SU-DHL-6 (cell line): ENCODE results near the gene RABL6.

Source experiments
- H2AFZ ChIP-seq: fragments of 200-600 bp; sonication (generic); 2 replicates; pipeline ENCODE4 v1.6.1; 2014; ENCODE audit warnings: low read depth, mild to moderate bottlenecking, moderate library complexity, mixed read lengths, antibody characterized with exemption, low read length; ENCODE audit not compliant: severe bottlenecking
- H3F3A ChIP-seq: fragments of 200-600 bp; shearing (Covaris generic); 2 replicates; pipeline ENCODE4 v1.6.0; 2016; ENCODE audit warnings: antibody characterized with exemption, mild to moderate bottlenecking; ENCODE audit not compliant: insufficient read depth
- H3K27ac ChIP-seq: fragments of 200-600 bp; sonication (generic); 2 replicates; pipeline ENCODE4 v1.5.1; 2016; ENCODE audit warnings: low read depth, mild to moderate bottlenecking, low read length, moderate library complexity, mixed read lengths
- H3K27me3 ChIP-seq: fragments of 200-600 bp; sonication (generic), shearing (Covaris generic); 2 replicates; pipeline ENCODE4 v1.6.0; 2014; ENCODE audit warnings: mild to moderate bottlenecking, low read length
- H3K36me3 ChIP-seq: fragments of 200-600 bp; sonication (generic); 2 replicates; pipeline ENCODE4 v1.6.1; 2014; ENCODE audit warnings: mild to moderate bottlenecking, low read length, mixed read lengths
- H3K4me2 ChIP-seq: fragments of 300-600, 200-600 bp; shearing (Covaris generic), sonication (generic); 2 replicates; pipeline ENCODE4 v1.6.0; 2014; ENCODE audit warnings: low read length, low read depth, mild to moderate bottlenecking; ENCODE audit not compliant: poor library complexity, severe bottlenecking
- H3K4me3 ChIP-seq: fragments of 200-600 bp; sonication (generic); 2 replicates; pipeline ENCODE4 v1.5.1; 2014; ENCODE audit warnings: antibody characterized with exemption, low read length, mild to moderate bottlenecking, mixed read lengths; ENCODE audit not compliant: insufficient read depth, poor library complexity, severe bottlenecking
- H3K79me2 ChIP-seq: fragments of 200-600 bp; sonication (generic); 2 replicates; pipeline ENCODE4 v1.6.1; 2014; ENCODE audit warnings: mild to moderate bottlenecking, low read length, moderate library complexity; ENCODE audit not compliant: insufficient read depth
- H3K9ac ChIP-seq: fragments of 200-600 bp; sonication (generic); 2 replicates; pipeline ENCODE4 v1.7.0; 2014; ENCODE audit warnings: mild to moderate bottlenecking, low read length
- H3K9me2 ChIP-seq: fragments of 200-600 bp; sonication (generic); replicated peaks from 2 replicates; pipeline ENCODE4 v1.6.1; 2014; ENCODE audit warnings: low read length; ENCODE audit not compliant: insufficient read depth
- H3K9me3 ChIP-seq: fragments of 200-600 bp; sonication (generic); 2 replicates; pipeline ENCODE4 v1.6.1; 2014; ENCODE audit warnings: low read length, mixed read lengths; ENCODE audit not compliant: insufficient read depth
- H4K20me1 ChIP-seq: fragments of 200-600 bp; sonication (generic); 2 replicates; pipeline ENCODE4 v1.6.1; 2014; ENCODE audit warnings: low read depth, mild to moderate bottlenecking, antibody characterized with exemption, low read length, moderate library complexity, mixed read lengths
- EZH2phosphoT487 ChIP-seq: fragments of 200-600 bp; sonication (generic), shearing (Covaris generic); conservative IDR thresholded peaks from 2 replicates; pipeline ENCODE4 v1.6.1; 2018; ENCODE audit warnings: mild to moderate bottlenecking, antibody characterized with exemption, low read length, moderate library complexity, mixed read lengths
- TF ChIP-seq, protein P1 (sequence below): fragments of 200-600 bp; sonication (generic); IDR thresholded peaks from one replicate; pipeline ENCODE4 v1.5.1; 2017; ENCODE audit warnings: antibody characterized with exemption, mild to moderate bottlenecking, low read length, moderate library complexity; ENCODE audit not compliant: insufficient read depth, poor library complexity, severe bottlenecking

RABL6 gene

DNA sequence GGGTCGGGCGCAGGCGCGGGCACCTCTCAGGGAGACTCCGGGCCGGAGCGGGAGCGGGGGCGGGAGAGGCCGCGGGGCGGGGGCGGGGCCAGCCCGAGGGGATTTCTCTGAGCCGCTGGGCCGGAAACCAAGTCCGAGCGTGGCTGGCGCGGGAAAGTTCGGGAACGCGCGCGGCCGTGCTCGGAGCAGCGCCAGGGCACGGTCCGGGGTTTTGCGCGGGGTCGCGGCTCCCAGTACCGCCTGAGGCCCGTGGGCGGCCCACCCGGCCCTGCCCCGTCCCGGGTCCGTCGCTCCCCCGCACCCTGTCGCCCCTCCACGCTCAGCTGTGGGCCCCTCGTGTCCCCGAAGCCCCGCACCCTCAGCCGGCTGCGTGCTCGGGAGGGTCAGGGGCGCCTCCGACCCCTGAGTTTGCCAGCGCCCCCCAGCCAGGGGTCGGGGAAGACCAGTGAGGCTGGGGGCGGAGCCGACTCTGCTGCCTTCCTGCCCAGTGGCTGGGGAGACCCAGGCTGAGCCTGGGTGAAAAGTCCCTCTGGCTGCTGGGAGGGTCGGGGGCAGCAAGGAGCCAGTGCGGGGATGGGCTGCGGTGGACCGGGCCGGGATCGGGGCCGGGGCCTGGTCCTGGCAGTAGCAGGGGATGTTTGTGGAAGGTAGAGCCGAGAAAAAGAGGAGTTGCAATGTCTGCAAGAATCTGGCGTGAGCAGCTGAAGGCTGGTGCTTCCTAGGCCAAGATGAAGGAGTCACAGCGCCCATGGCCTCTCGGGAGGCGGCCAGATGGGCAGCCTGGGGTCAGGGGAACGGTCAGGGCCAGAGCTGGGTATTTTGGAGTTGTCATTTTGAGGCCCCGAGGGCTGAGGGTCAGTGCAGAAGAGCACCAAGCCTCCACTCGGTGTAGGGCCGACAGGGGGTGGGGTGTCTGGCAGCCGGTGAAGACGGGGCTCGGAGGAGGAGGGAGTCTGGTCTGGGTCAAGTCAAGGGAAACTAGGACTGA, 79.2 kb downstream of the RABL6 start:
- no peaks in the 10 kb centered on the region for H3K9me2 ChIP-seq
- no peaks in the 10 kb centered on the region for H3K9me3 ChIP-seq
- no peaks in the 10 kb centered on the region for H3F3A ChIP-seq
- peak overlapping the region; percentile 90 for H3K9ac ChIP-seq
- H3K36me3 ChIP-seq: no peaks in the 10 kb centered on the region
- H3K4me3 ChIP-seq: peak overlapping the region; percentile 76
- TF ChIP-seq, protein P1, sequence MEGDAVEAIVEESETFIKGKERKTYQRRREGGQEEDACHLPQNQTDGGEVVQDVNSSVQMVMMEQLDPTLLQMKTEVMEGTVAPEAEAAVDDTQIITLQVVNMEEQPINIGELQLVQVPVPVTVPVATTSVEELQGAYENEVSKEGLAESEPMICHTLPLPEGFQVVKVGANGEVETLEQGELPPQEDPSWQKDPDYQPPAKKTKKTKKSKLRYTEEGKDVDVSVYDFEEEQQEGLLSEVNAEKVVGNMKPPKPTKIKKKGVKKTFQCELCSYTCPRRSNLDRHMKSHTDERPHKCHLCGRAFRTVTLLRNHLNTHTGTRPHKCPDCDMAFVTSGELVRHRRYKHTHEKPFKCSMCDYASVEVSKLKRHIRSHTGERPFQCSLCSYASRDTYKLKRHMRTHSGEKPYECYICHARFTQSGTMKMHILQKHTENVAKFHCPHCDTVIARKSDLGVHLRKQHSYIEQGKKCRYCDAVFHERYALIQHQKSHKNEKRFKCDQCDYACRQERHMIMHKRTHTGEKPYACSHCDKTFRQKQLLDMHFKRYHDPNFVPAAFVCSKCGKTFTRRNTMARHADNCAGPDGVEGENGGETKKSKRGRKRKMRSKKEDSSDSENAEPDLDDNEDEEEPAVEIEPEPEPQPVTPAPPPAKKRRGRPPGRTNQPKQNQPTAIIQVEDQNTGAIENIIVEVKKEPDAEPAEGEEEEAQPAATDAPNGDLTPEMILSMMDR: no peak
- peak overlapping the region; percentile 61 for H3K27ac ChIP-seq
- peak overlapping the region; percentile 74 for H3K4me2 ChIP-seq
- no peaks in the 10 kb centered on the region; the same call in 1 of the 2 replicates for H4K20me1 ChIP-seq
- H3K27me3 ChIP-seq: no peaks in the 10 kb centered on the region
- H2AFZ ChIP-seq: no peak overlapping the region
- peaks cover 52% of the 10 kb centered on the region for H3K79me2 ChIP-seq

DNA sequence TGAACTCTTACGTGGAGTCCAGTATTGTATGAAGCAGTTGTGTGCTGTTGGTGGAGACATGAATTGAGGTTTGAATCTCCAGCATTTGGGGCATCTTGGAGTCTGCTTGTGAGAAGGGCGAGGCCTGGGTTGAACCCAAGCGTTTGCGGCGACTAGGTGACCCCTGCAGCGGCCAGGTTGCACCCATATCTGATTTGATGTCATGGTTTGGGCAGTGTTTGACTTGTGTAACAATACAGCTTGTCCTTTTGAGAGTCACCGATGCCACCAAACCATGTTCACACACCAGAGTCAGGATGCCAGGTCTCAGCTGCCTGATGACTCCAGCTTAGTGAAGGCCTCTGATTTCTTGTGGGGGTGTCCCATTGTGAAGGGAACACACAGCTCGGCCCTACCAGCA, 80.7 kb downstream of the RABL6 start:
- no peak overlapping the region for H3K27ac ChIP-seq
- no peaks in the 10 kb centered on the region for H3K9me3 ChIP-seq
- TF ChIP-seq, protein P1: no peak
- no peak for TF ChIP-seq EZH2phosphoT487
- H3K4me2 ChIP-seq: no peak overlapping the region
- H3K9me2 ChIP-seq: no peaks in the 10 kb centered on the region
- no peak overlapping the region for H3K4me3 ChIP-seq
- H3K36me3 ChIP-seq: no peaks in the 10 kb centered on the region
- no peak overlapping the region for H2AFZ ChIP-seq
- H4K20me1 ChIP-seq: no peaks in the 10 kb centered on the region; the same call in 1 of the 2 replicates
- peaks cover 68% of the 10 kb centered on the region for H3K79me2 ChIP-seq
- H3F3A ChIP-seq: no peaks in the 10 kb centered on the region
- no peak overlapping the region for H3K9ac ChIP-seq
- no peaks in the 10 kb centered on the region for H3K27me3 ChIP-seq

DNA sequence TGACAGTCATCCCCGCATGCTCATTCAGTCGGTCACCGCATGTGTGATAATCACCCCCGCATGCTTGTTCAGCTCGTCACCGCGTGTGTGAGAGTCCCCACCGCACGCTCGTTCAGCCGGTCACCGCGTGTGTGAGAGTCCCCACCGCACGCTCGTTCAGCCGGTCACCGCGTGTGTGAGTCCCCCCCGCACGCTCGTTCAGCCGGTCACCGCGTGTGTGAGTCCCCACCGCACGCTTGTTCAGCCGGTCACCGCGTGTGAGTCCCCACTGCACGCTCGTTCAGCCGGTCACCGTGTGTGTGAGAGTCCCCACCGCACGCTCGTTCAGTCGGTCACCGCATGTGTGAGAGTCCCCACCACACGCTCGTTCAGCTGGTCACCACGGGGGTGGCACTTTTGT, 82.1 kb downstream of the RABL6 start:
- H2AFZ ChIP-seq: no peak overlapping the region
- H3K4me3 ChIP-seq: no peak overlapping the region
- H4K20me1 ChIP-seq: no peaks in the 10 kb centered on the region; the same call in 1 of the 2 replicates
- H3K9me2 ChIP-seq: no peaks in the 10 kb centered on the region
- TF ChIP-seq, protein P1: no peak
- TF ChIP-seq EZH2phosphoT487: no peak
- no peaks in the 10 kb centered on the region for H3K36me3 ChIP-seq
- no peaks in the 10 kb centered on the region for H3K27me3 ChIP-seq
- H3K9me3 ChIP-seq: no peaks in the 10 kb centered on the region
- H3K79me2 ChIP-seq: peaks cover 80% of the 10 kb centered on the region
- H3K27ac ChIP-seq: no peak overlapping the region
- no peaks in the 10 kb centered on the region for H3F3A ChIP-seq
- H3K9ac ChIP-seq: no peak overlapping the region
- H3K4me2 ChIP-seq: no peak overlapping the region
